Measurements from ENCODE around the gene FMO5. TPM values are rescaled to one million over a fixed set of nuclear protein-coding genes. Genes with fewer than 3 reads are reported as not detected.

FMO5 gene
- total and polyA plus RNA-seq, 2 donors (not counting 1 experiment from before 2014, with no cell fraction given), result 4.4 to 7.8 TPM

- Histone ChIP-seq H3K9me3 (ENCODE audit: control extremely low read depth in 1 of 3, control insufficient read depth in 2 of 3, insufficient read depth in 1 of 3, low read length in 2 of 3) (no peaks in the 10 kb centered on the region), H3K9ac (ENCODE audit: low read length) (no peak overlapping the region), H3K79me2 (ENCODE audit: control insufficient read depth, insufficient read depth, low read length) (no peaks in the 10 kb centered on the region), H3K27me3 (replicated peaks in 1 of 4; ENCODE audit: control extremely low read depth in 1 of 4, control insufficient read depth in 3 of 4, insufficient read depth in 4 of 4, low read length in 3 of 4) (no peaks in the 10 kb centered on the region), H3K27ac (ENCODE audit: low read length in 2 of 2) (no peak overlapping the region), H4K20me1 (ENCODE audit: control insufficient read depth, insufficient read depth, low read length, poor library complexity, severe bottlenecking) (no peaks in the 10 kb centered on the region), H2AFZ (ENCODE audit: insufficient read depth, low read depth, low read length, poor library complexity, severe bottlenecking) (no peak overlapping the region), H3K4me3 (ENCODE audit: control extremely low read depth in 1 of 5, extremely low read depth in 1 of 5, insufficient read depth in 1 of 5, low read depth in 2 of 5, low read length in 4 of 5) (no peak overlapping the region), H3K36me3 (replicated peaks in 1 of 2; ENCODE audit: control extremely low read depth in 1 of 2, control insufficient read depth in 1 of 2, extremely low read depth in 1 of 2, insufficient read depth in 2 of 2, low read length in 1 of 2) (peaks cover 16 to 85% of the 10 kb centered on the region in 2 experiments), H3K4me2 (replicated peaks; ENCODE audit: low read depth, low read length, poor library complexity, severe bottlenecking) (no peak overlapping the region), H3K4me1 (ENCODE audit: control insufficient read depth in 2 of 2, insufficient read depth in 2 of 2, low read length in 2 of 2) (no peaks in the 10 kb centered on the region)
- no peak for TF ChIP-seq EZH2 (IDR thresholded peaks at IDR 0.05; ENCODE audit: borderline replicate concordance, insufficient read depth, low read depth, low read length, poor library complexity, severe bottlenecking)
- TF ChIP-seq, protein P1, sequence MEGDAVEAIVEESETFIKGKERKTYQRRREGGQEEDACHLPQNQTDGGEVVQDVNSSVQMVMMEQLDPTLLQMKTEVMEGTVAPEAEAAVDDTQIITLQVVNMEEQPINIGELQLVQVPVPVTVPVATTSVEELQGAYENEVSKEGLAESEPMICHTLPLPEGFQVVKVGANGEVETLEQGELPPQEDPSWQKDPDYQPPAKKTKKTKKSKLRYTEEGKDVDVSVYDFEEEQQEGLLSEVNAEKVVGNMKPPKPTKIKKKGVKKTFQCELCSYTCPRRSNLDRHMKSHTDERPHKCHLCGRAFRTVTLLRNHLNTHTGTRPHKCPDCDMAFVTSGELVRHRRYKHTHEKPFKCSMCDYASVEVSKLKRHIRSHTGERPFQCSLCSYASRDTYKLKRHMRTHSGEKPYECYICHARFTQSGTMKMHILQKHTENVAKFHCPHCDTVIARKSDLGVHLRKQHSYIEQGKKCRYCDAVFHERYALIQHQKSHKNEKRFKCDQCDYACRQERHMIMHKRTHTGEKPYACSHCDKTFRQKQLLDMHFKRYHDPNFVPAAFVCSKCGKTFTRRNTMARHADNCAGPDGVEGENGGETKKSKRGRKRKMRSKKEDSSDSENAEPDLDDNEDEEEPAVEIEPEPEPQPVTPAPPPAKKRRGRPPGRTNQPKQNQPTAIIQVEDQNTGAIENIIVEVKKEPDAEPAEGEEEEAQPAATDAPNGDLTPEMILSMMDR (IDR thresholded peaks at IDR 0.05), result no peak
- ChIA-PET CTCF (no interaction called here), POLR2A (no interaction called here)
- Mint-ChIP-seq H3K9me3 (ENCODE audit: insufficient read depth) (no peaks in the 10 kb centered on the region), H3K27me3 (no peaks in the 10 kb centered on the region), H3K27ac (no peak overlapping the region), H3K4me1 (no peaks in the 10 kb centered on the region), H3K4me3 (no peak overlapping the region)
- no peak for DNase-seq
- intact Hi-C loops (cut with micrococcal nuclease), result no loop called here
- no peak for ATAC-seq (ENCODE audit: low read depth)
- WGBS (ENCODE audit: insufficient coverage), result 96% methylated on average over 4 of the region's 5 CpGs
Observed at GRCh38 chr1:147266381-147266780, 41.2 kb upstream of the FMO5 start.

DNA sequence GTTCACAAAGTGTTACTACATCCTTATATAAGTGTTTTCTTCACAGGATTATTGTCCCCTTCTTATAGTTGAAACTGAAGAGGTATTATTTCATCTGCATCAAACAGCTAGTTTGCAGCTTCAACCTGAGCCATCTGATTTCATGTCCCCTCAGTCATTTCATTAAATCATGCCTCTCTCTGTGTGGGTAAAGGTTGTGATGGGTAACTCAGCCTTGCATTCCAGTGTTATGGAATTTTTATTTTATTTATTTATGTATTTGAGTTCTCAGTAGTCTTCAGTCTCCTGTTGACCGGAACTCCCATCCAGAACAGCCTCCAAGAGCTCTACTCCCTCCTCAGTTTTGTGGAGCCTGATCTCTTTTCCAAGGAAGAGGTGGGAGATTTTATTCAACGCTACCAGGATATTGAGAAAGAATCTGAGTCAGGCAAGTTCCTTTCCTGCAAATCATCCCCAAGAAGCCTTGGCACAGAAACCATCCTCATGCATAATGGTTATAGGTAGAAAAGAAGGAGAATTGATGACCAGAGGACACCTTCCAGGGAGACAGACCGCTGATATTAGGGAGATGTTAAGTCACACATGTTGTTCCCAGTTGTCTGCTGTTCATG is 39.1 kb upstream of the FMO5 start:
- Histone ChIP-seq H3K79me2 (ENCODE audit: control insufficient read depth, insufficient read depth, low read length) (no peaks in the 10 kb centered on the region), H3K4me3 (ENCODE audit: control extremely low read depth in 1 of 5, extremely low read depth in 1 of 5, insufficient read depth in 1 of 5, low read depth in 2 of 5, low read length in 4 of 5) (no peak overlapping the region), H3K4me1 (ENCODE audit: control insufficient read depth in 2 of 2, insufficient read depth in 2 of 2, low read length in 2 of 2) (no peaks in the 10 kb centered on the region), H4K20me1 (ENCODE audit: control insufficient read depth, insufficient read depth, low read length, poor library complexity, severe bottlenecking) (no peaks in the 10 kb centered on the region), H3K9me3 (ENCODE audit: control extremely low read depth in 1 of 3, control insufficient read depth in 2 of 3, insufficient read depth in 1 of 3, low read length in 2 of 3) (no peaks in the 10 kb centered on the region), H3K27ac (ENCODE audit: low read length in 2 of 2) (no peak overlapping the region), H3K9ac (ENCODE audit: low read length) (no peak overlapping the region), H2AFZ (ENCODE audit: insufficient read depth, low read depth, low read length, poor library complexity, severe bottlenecking) (no peak overlapping the region), H3K36me3 (replicated peaks in 1 of 2; ENCODE audit: control extremely low read depth in 1 of 2, control insufficient read depth in 1 of 2, extremely low read depth in 1 of 2, insufficient read depth in 2 of 2, low read length in 1 of 2) (peaks cover 13 to 83% of the 10 kb centered on the region in 2 experiments), H3K27me3 (replicated peaks in 1 of 4; ENCODE audit: control extremely low read depth in 1 of 4, control insufficient read depth in 3 of 4, insufficient read depth in 4 of 4, low read length in 3 of 4) (no peaks in the 10 kb centered on the region), H3K4me2 (replicated peaks; ENCODE audit: low read depth, low read length, poor library complexity, severe bottlenecking) (no peak overlapping the region)
- no peak for DNase-seq
- H3K27ac Mint-ChIP-seq, result no peak overlapping the region
- ChIA-PET CTCF (interaction anchor here (1.2 kb wide), 1 partner anchor 9 kb away, joined by 3 read pairs; no protein-coding TSS in a partner anchor), POLR2A (no interaction called here)
- intact Hi-C loops (cut with micrococcal nuclease), result no loop called here
- WGBS (ENCODE audit: insufficient coverage), result 100% methylated on average over 1 of the region's 3 CpGs
- no peak for ATAC-seq (ENCODE audit: low read depth)
- no peaks in the 10 kb centered on the region for H3K4me1 Mint-ChIP-seq
- no peaks in the 10 kb centered on the region for H3K27me3 Mint-ChIP-seq
- TF ChIP-seq, protein P1 (IDR thresholded peaks at IDR 0.05), result no peak
- no peak for TF ChIP-seq EZH2 (IDR thresholded peaks at IDR 0.05; ENCODE audit: borderline replicate concordance, insufficient read depth, low read depth, low read length, poor library complexity, severe bottlenecking)
- H3K4me3 Mint-ChIP-seq, result no peak overlapping the region
- no peaks in the 10 kb centered on the region for H3K9me3 Mint-ChIP-seq (ENCODE audit: insufficient read depth)

All from B cell (primary cell).